ENCODE data around the gene NDUFB4.

The NDUFB4 gene

DNA sequence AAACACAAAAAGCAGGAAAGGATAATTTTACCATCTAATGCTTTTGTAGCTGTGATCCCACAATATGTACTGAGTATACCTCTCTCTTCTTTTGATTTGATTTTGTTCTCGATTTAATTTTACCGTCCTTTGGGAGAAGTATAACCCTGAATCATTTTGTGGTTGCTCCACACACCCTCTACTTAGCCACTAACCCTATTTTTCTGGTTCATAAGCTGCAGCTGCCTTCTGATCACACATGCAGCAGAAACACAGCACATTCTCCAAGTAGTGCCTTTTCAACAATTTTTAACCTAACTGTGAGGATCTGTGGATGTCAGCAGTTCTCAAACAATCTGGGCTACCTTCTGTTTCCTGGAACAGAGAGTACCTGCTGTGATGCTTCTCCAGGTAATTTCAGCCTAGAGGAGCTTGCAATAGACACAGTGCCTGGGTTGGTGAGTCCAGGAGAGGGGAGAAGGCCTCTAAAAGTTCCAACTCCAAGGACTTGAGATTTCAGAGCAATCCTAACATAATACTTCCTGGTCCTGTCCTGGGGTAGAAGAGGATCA lies 45.6 kb downstream of the NDUFB4 start:
- no peak for DNase-seq

DNA sequence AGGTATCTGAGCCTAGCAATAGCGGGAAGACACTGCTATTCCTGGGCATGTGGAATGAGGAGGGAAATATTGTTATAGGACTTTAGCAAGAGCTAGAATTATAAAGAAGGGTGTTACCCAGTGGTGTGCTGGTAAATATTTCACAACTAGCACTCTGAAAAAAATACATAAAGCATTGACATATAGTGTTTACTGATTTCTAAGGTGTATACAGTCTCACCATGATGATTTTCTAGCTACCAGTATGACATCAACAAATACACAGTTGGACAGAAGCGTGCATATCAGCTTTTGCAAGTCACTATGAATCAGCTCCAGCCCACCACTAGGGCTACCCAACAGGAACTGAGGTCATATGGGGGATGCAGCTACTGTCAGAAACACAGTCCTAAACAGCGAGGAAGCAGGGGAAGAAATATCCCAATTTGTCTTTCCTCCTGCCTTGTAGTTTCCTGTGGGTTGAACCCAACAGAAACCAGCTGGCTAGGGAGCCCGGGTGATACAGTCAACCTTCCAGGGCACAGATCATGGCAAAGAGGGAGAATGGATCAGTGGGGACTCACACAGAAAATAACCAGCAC lies 46.3 kb downstream of the NDUFB4 start:
- no peak for DNase-seq

DNA sequence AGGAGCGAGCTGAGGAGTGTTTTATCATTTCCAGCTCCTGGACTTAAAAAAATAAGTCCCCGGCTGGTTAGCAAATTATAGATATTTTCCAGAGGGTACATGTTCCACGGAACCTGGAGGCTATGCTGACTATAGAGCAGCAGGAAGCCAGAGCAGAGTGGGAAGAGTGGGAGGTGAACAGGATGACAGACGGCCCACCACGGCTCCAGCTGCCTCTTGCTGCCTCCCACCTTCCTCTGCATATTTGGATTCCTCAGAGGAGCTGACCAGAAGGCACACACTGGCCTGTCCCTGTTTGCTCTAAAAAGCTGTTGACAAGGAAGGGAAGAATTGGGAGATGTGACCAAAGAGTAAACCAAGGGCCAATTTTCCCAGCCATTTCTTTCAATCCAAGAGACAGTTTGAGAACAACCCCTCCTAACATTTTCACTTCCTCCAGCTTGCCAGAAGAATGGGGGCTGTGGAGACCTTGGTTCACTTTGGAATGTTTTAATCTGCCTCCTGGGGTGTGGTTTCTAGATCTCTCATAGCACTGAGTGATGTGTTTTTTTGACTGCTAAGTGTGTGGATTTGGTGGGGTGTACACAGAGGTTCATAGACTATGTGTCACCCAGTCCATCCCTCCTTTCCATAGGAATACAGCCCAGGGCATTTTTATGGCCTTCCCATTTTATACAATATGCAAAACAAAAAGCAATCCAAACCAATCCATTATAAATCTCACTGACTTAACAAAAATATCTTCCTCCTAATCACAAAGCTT lies 49.1 kb downstream of the NDUFB4 start:
- DNase-seq = no peak

DNA sequence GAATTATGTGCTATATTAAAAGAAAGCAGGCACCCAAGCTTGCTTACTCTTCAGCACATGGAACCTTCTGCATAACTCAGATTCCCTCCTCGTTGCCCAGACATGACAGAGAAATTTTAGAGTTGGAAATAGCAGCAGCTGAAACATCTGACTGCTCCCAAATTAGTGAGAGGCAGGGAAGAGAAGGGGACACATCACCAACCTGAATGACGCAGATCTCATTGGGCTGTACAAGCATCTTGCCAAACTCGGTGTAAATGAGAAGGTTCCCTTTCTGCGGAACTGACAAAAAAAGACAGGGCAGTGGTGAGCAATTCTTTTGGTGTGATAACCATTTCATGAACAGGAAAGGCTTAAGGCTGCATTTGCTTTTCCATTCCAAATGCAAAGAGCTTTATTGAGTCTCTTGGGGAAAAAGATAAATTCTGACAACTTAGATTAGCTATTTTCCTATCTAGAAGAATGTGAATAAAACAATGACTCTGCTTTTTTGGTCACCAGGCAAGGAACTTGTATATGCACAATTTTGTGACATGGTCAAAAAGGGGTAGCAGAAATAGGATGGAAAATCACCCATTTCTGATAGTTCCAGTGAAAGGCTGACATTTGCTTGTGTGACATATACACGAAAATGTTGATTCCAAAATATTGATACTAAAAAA lies 50.8 kb downstream of the NDUFB4 start:
- no peak for DNase-seq

DNA sequence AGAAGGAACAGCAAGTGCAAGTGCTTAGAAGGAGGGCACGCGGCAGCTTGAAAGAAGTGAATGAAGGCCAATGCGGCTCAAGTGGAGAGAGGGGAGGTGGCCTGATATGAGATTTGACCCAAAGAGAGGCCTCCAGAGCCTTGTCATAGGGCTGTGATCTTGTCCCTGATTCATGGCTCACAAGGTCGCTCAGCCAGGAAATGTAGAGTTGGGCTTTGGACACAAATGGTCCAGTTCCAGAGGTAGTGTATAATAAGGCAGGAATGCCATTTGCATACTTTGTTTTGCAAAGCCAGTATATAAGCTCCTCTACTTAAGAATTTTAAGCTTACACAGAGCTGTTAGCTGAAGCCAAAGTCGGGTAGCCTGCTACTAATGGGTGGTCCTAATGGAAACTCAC lies 52.2 kb downstream of the NDUFB4 start:
- DNase-seq = no peak

DNA sequence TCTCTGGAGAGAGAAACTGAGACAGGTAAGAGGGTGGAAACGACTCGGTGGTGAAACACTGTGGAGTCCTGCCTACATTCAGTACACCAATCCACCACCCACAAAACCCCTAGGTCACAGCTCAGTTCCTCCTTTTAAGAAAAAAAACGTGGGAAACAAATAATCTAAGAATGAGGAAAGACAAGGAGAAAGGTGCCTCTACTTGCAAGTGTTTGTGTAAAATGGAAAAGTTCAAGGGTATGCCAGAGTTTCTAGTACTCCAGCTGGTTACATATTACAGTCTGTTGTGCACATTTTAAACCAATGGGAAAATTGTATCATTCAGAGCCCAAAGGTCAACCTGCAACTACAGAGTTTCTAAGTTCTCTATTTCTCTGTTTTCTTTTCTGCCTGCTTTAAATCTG lies 53.7 kb downstream of the NDUFB4 start:
- no peak for DNase-seq

DNA sequence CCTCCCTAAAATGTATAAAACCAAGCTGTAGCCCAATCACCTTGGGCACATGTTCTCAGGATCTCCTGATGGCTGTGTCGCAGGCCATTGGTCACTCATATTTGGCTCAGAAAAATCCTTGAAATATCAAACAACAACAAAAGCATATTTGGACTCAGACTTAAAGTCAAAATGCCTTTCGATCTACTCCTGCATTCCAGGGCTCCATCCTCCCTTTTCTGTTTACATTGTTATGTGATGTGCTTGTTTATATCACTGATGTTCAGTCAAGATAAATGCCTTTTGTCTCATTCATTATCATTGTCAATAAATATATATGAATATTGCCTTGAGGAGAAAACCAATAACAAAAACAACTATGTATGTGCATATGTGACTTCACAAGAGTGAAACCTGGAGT lies 54.2 kb downstream of the NDUFB4 start:
- DNase-seq = no peak

Data from COR-L47 (cell line).